Neural crest cell (in vitro differentiated cells): ENCODE data around the gene RIOK3. TPM values are rescaled to one million over a fixed set of nuclear protein-coding genes. Genes with fewer than 3 reads are reported as not detected.

Source experiments
- DNase-seq: peaks from one replicate; pipeline ENCODE4 v3.0.0; 2021; ENCODE audit warnings: low read depth, mixed read lengths, low spot score
- H3K27ac Mint-ChIP-seq: one replicate; pipeline ENCODE4 v1.8.0; 2021; ENCODE audit warnings: mild to moderate bottlenecking, mixed read lengths; ENCODE audit not compliant: unreplicated experiment
- H3K27me3 Mint-ChIP-seq: 2 replicates; pipeline ENCODE4 v1.8.0; 2021; ENCODE audit warnings: low read depth, mild to moderate bottlenecking, mixed read lengths
- H3K36me3 Mint-ChIP-seq: 2 replicates; pipeline ENCODE4 v1.8.0; 2021; ENCODE audit warnings: low read depth, mild to moderate bottlenecking, mixed read lengths
- H3K4me1 Mint-ChIP-seq: 2 replicates; pipeline ENCODE4 v1.8.0; 2021; ENCODE audit warnings: mixed read lengths
- H3K4me3 Mint-ChIP-seq: one replicate; pipeline ENCODE4 v1.8.0; 2021; ENCODE audit warnings: mild to moderate bottlenecking, mixed read lengths
- H3K9me3 Mint-ChIP-seq: 2 replicates; pipeline ENCODE4 v1.8.0; 2021; ENCODE audit warnings: mixed read lengths
- total RNA-seq: library from RNA; stranded (reverse); gene quantifications from 2 replicates; pipeline ENCODE4 v1.2.1, GENCODE V29; 2021
- TF ChIP-seq, protein P1 (sequence below): fragments of 200-600 bp; sonication (generic); conservative IDR thresholded peaks from 2 replicates; pipeline ENCODE4 v1.5.0; 2021; ENCODE audit warnings: antibody characterized with exemption, mild to moderate bottlenecking

The RIOK3 gene
- total RNA-seq, 1 donor from 2014 or later: 39.4 TPM

DNA sequence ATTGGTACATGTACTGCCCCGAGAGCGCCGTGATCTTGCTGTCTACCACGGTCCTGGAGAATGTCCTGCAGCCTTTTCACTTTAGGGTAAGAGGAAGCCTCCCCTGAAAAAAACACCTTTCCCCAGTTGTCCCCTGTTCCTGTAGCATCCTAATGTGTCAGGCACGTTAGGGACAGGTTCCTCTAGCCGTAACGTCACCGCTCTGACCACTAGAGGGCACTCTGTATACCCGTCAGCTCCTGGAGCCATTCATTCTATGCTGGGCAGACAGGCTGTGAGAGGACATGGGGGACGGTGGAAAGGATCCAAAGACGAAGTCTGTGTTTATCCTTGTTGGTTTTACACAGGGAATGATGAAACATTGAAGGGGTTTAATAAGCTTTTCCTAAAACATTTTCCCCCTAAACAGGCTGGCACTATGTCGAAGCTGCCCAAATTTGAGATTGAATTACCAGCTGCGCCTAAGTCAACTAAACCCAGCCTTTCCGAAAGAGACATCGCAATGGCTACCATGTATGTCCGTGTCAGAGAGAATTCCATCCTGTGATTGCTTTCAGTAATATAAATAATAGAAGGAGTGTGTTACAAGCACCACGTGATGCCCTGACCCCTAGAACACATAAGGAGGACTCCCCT lies 62.9 kb downstream of the RIOK3 start:
- Mint-ChIP-seq H3K27me3 (no peaks in the 10 kb centered on the region), H3K4me3 (peak overlapping the region; percentile 12), H3K9me3 (no peaks in the 10 kb centered on the region), H3K27ac (no peak overlapping the region), H3K36me3 (peaks cover 21% of the 10 kb centered on the region), H3K4me1 (peaks cover 5% of the 10 kb centered on the region)
- TF ChIP-seq, protein P1, sequence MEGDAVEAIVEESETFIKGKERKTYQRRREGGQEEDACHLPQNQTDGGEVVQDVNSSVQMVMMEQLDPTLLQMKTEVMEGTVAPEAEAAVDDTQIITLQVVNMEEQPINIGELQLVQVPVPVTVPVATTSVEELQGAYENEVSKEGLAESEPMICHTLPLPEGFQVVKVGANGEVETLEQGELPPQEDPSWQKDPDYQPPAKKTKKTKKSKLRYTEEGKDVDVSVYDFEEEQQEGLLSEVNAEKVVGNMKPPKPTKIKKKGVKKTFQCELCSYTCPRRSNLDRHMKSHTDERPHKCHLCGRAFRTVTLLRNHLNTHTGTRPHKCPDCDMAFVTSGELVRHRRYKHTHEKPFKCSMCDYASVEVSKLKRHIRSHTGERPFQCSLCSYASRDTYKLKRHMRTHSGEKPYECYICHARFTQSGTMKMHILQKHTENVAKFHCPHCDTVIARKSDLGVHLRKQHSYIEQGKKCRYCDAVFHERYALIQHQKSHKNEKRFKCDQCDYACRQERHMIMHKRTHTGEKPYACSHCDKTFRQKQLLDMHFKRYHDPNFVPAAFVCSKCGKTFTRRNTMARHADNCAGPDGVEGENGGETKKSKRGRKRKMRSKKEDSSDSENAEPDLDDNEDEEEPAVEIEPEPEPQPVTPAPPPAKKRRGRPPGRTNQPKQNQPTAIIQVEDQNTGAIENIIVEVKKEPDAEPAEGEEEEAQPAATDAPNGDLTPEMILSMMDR: peak; percentile 94
- peak; percentile 77 for DNase-seq

DNA sequence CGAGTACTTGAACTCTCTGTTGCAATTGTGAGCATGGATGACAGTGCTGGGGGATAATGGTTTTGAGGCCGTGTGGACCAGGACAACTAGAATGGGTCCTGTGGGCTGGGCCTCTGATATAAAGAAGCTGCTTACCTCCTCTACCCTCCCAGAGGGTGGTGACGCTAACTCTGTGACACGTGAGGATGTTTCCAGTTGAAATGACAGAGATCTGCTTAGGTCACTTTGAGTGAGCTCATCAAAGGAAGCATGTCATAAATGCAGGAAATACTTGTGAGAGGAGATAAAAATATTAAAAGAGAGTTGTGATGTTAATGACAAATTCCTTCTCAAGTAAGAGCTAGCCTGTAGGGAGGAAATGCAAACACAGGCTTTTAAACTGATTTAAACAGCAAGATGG lies 66.6 kb downstream of the RIOK3 start:
- H3K27ac Mint-ChIP-seq: no peak overlapping the region
- no peaks in the 10 kb centered on the region for H3K9me3 Mint-ChIP-seq
- H3K36me3 Mint-ChIP-seq: peaks cover 23% of the 10 kb centered on the region
- TF ChIP-seq, protein P1: no peak
- H3K4me3 Mint-ChIP-seq: no peak overlapping the region
- DNase-seq: no peak
- no peaks in the 10 kb centered on the region for H3K27me3 Mint-ChIP-seq
- peaks cover 5% of the 10 kb centered on the region for H3K4me1 Mint-ChIP-seq

DNA sequence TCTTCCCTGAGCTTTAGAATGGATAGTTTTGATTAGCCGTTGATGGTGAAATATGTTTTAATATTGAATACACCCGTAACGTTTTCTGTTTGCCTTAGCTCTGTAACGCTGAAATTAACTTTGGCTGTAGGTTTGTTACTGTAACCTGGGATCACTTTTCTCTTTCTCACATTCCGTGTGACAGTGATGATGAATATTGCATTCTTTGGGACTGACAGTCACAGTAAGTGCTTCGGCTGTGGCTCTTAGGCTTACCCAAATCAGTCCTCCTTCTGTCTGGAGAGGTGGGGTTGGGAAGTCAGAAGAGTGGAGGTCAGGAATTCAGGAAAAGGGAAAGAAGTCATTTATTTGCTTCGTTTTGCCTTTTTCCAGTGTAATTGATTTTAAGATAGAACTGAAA lies 68.2 kb downstream of the RIOK3 start:
- H3K27me3 Mint-ChIP-seq: no peaks in the 10 kb centered on the region
- H3K36me3 Mint-ChIP-seq: peaks cover 27% of the 10 kb centered on the region
- TF ChIP-seq, protein P1: no peak
- H3K27ac Mint-ChIP-seq: no peak overlapping the region
- DNase-seq: no peak
- H3K4me1 Mint-ChIP-seq: no peaks in the 10 kb centered on the region
- H3K9me3 Mint-ChIP-seq: no peaks in the 10 kb centered on the region
- H3K4me3 Mint-ChIP-seq: no peak overlapping the region

DNA sequence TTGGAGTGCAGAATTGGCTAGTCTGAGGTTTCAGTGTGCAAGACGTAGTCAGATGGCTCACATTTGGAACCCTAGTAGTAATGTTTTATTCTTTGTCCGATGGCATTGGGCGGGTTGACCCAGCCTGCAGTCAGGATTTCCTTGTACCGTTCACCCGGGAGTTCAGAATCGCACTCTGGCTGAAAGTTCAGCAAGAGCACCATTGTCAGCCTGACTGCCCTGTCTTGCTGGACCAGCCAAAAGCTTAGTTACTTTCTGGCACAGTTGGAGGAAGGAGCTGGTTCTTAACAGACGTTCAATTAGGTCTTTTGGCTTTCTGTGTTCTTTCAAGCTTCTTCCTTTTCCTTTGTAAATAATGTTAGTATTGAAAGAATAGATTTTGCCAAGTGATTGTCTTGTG lies 68.8 kb downstream of the RIOK3 start:
- no peaks in the 10 kb centered on the region for H3K4me1 Mint-ChIP-seq
- TF ChIP-seq, protein P1: no peak
- DNase-seq: no peak
- H3K9me3 Mint-ChIP-seq: no peaks in the 10 kb centered on the region
- no peaks in the 10 kb centered on the region for H3K27me3 Mint-ChIP-seq
- no peak overlapping the region for H3K27ac Mint-ChIP-seq
- no peak overlapping the region for H3K4me3 Mint-ChIP-seq
- H3K36me3 Mint-ChIP-seq: peaks cover 27% of the 10 kb centered on the region

DNA sequence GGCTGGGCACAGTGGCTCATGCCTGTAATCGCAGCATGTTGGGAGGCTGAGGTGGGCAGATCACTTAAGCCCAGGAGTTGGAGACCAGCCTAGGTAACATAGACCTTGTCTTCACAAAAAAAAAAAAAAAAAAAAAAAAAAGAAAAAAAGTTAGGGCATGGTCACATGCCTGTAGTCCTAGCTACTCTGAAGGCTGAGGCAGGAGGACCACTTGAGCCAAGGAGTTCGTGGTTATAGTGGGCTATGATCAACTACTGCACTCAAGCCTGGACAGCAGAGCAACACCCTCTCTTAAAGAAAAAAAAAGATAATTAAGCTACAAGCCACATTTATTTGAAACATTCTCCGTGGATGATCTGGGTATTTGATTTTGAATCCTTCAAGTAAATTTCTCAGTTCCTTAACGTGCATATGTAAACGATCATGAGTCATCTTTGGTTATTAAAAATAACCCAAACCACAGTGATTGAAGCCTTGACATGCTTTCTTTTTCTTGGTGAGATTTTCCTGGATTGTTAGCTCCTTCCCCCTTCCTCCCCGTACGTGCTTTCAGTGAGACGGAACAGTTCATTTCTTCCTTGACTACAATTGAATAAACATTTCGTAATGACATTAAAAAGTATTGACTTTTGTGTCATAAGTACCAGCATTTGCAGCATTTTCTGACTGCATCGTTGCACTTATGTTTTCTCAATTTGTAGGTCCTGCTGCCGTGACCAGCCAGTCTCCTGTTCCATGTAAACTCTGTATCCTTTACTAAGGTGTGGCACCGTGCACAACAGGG lies 70.5 kb downstream of the RIOK3 start:
- TF ChIP-seq, protein P1: no peak
- DNase-seq: no peak
- Mint-ChIP-seq H3K36me3 (peaks cover 27% of the 10 kb centered on the region), H3K27me3 (no peaks in the 10 kb centered on the region), H3K9me3 (no peaks in the 10 kb centered on the region), H3K4me3 (no peak overlapping the region), H3K4me1 (no peaks in the 10 kb centered on the region), H3K27ac (no peak overlapping the region)
